HG03520 (cell line): ENCODE results near the gene CAMTA1.
"Not testable (repeated sequence)": the region's sequence is repeated elsewhere in the genome, so short reads cannot be mapped to it uniquely, and the experiment has no call there.

Experiments used
- ATAC-seq: cut with Tn5 transposase; IDR thresholded peaks from one replicate; pipeline ENCODE4 v1.9.1; 2021; ENCODE audit warnings: mild to moderate bottlenecking, moderate library complexity; ENCODE audit not compliant: unreplicated experiment

Gene CAMTA1

GRCh38 chr1:7322912-7323311 lies 537.7 kb downstream of the CAMTA1 start:
- no peak for ATAC-seq

GRCh38 chr1:7325254-7325653 lies 540.0 kb downstream of the CAMTA1 start:
- no peak for ATAC-seq

GRCh38 chr1:7326366-7326765 lies 541.1 kb downstream of the CAMTA1 start:
- ATAC-seq, result no peak

- no peak for ATAC-seq
These were observed 542.6 kb downstream of the CAMTA1 start for GRCh38 chr1:7327849-7328248.

GRCh38 chr1:7329868-7330615 lies 544.8 kb downstream of the CAMTA1 start:
- ATAC-seq, result no peak

GRCh38 chr1:7330726-7331125 lies 545.5 kb downstream of the CAMTA1 start:
- ATAC-seq, result not testable (repeated sequence)

GRCh38 chr1:7331926-7332535 lies 546.8 kb downstream of the CAMTA1 start:
- ATAC-seq, result no peak

GRCh38 chr1:7333094-7333493 lies 547.8 kb downstream of the CAMTA1 start:
- ATAC-seq, result no peak

- ATAC-seq, result no peak
These were observed 548.4 kb downstream of the CAMTA1 start for GRCh38 chr1:7333620-7334019.

- no peak for ATAC-seq
These were observed 549.3 kb downstream of the CAMTA1 start for GRCh38 chr1:7334475-7335035.

GRCh38 chr1:7335224-7335879 lies 550.1 kb downstream of the CAMTA1 start:
- no peak for ATAC-seq

GRCh38 chr1:7338439-7338838 lies 553.2 kb downstream of the CAMTA1 start:
- ATAC-seq, result no peak

- ATAC-seq, result no peak
These were observed 553.8 kb downstream of the CAMTA1 start for GRCh38 chr1:7339014-7339413.

GRCh38 chr1:7339953-7340352 lies 554.7 kb downstream of the CAMTA1 start:
- ATAC-seq, result no peak

GRCh38 chr1:7341145-7341905 lies 556.1 kb downstream of the CAMTA1 start:
- ATAC-seq, result no peak

- no peak for ATAC-seq
These were observed 558.6 kb downstream of the CAMTA1 start for GRCh38 chr1:7343882-7344281.

GRCh38 chr1:7344299-7344698 lies 559.0 kb downstream of the CAMTA1 start:
- ATAC-seq, result no peak

- ATAC-seq, result no peak
These were observed 560.3 kb downstream of the CAMTA1 start for GRCh38 chr1:7345516-7345915.

- ATAC-seq, result no peak
These were observed 560.9 kb downstream of the CAMTA1 start for GRCh38 chr1:7346070-7346596.

- no peak for ATAC-seq
These were observed 561.6 kb downstream of the CAMTA1 start for GRCh38 chr1:7346600-7347570.
